NCI-H128 (cell line): ENCODE results near the gene PSMG2.
"Not testable (repeated sequence)": the region's sequence is repeated elsewhere in the genome, so short reads cannot be mapped to it uniquely, and the experiment has no call there.

Source experiments
- DNase-seq: peaks from one replicate; lab custom pipeline; 2025; ENCODE audit not compliant: unreplicated experiment; lab: John Stamatoyannopoulos, UW

PSMG2 gene

GRCh38 chr18:12721495-12722275, 18.8 kb downstream of the PSMG2 start:
- DNase-seq = no peak

- no peak for DNase-seq
Observed at GRCh38 chr18:12722731-12723130, 19.9 kb downstream of the PSMG2 start.

GRCh38 chr18:12726331-12726730, 23.5 kb downstream of the PSMG2 start:
- no peak for DNase-seq

GRCh38 chr18:12726774-12727550, 24.1 kb downstream of the PSMG2 start:
- peak; percentile 27 for DNase-seq

GRCh38 chr18:12737243-12737902, 34.5 kb downstream of the PSMG2 start:
- no peak for DNase-seq

GRCh38 chr18:12741351-12741750, 38.5 kb downstream of the PSMG2 start:
- peak; percentile 40 for DNase-seq

- DNase-seq = no peak
Observed at GRCh38 chr18:12742453-12742852, 39.6 kb downstream of the PSMG2 start.

GRCh38 chr18:12744103-12744502, 41.3 kb downstream of the PSMG2 start:
- DNase-seq = peak; percentile 1

- no peak for DNase-seq
Observed at GRCh38 chr18:12745095-12745795, 42.4 kb downstream of the PSMG2 start.

- DNase-seq = no peak
Observed at GRCh38 chr18:12747530-12748315, 44.9 kb downstream of the PSMG2 start.

GRCh38 chr18:12748671-12749070, 45.8 kb downstream of the PSMG2 start:
- no peak for DNase-seq

- no peak for DNase-seq
Observed at GRCh38 chr18:12749121-12749520, 46.3 kb downstream of the PSMG2 start.

GRCh38 chr18:12750076-12750714, 47.4 kb downstream of the PSMG2 start:
- no peak for DNase-seq

- no peak for DNase-seq
Observed at GRCh38 chr18:12750715-12751502, 48.1 kb downstream of the PSMG2 start.

GRCh38 chr18:12751503-12751884, 48.7 kb downstream of the PSMG2 start:
- no peak for DNase-seq

- DNase-seq = no peak
Observed at GRCh38 chr18:12751891-12752290, 49.0 kb downstream of the PSMG2 start.

- DNase-seq = no peak
Observed at GRCh38 chr18:12754511-12754910, 51.7 kb downstream of the PSMG2 start.

- not testable (repeated sequence) for DNase-seq
Observed at GRCh38 chr18:12755606-12756005, 52.8 kb downstream of the PSMG2 start.

- DNase-seq = not testable (repeated sequence)
Observed at GRCh38 chr18:12756619-12757239, 53.9 kb downstream of the PSMG2 start.
